Measurements from ENCODE around the gene GEMIN7.

GRCh38 chr19:45100201-45100600, 21.1 kb downstream of the GEMIN7 start:
- TF ChIP-seq CTCF (IDR thresholded peaks at IDR 0.05) (no peak), POLR2A (IDR thresholded peaks at IDR 0.05) (no peak)

All from body of pancreas (tissue), 4 donors.